GM23338 (cell line): ENCODE data around the gene REEP6. TPM values are rescaled to one million over a fixed set of nuclear protein-coding genes. Genes with fewer than 3 reads are reported as not detected.

Experiments
- CREB1 ChIP-seq: fragments of 250-450 bp; sonication (Bioruptor Pico); IDR thresholded peaks from 2 replicates; pipeline ENCODE4 v1.5.0; 2020; ENCODE audit warnings: low read depth, mild to moderate bottlenecking, moderate library complexity
- JUNB ChIP-seq: IDR thresholded peaks from one replicate; pipeline ENCODE4 v1.6.1; 2016; ENCODE audit warnings: antibody characterized with exemption; ENCODE audit not compliant: unreplicated experiment
- NANOG ChIP-seq: IDR thresholded peaks from 2 replicates; pipeline ENCODE4 v1.6.1; 2016; ENCODE audit warnings: antibody characterized with exemption, borderline replicate concordance
- STAT1 ChIP-seq: IDR thresholded peaks from one replicate; pipeline ENCODE4 v1.6.1; 2016; ENCODE audit warnings: antibody characterized with exemption; ENCODE audit not compliant: unreplicated experiment
- ZNF114 ChIP-seq: fragments of 250-450 bp; sonication (Bioruptor Pico); IDR thresholded peaks from 2 replicates; pipeline ENCODE4 v1.5.0; 2020; ENCODE audit warnings: mild to moderate bottlenecking, moderate library complexity
- ZNF331 ChIP-seq: fragments of 250-450 bp; sonication (Bioruptor Pico); IDR thresholded peaks from 2 replicates; pipeline ENCODE4 v1.5.0; 2020; ENCODE audit warnings: low read depth, mild to moderate bottlenecking, moderate library complexity
- ZNF462 ChIP-seq: fragments of 250-450 bp; sonication (Bioruptor Pico); IDR thresholded peaks from 2 replicates; pipeline ENCODE4 v1.5.0; 2020; ENCODE audit warnings: mild to moderate bottlenecking, moderate library complexity
- polyA plus RNA-seq: library from polyadenylated mRNA; unstranded; fragments of >200 nt; fragmentation: Nextera tagmentation; extraction: Ambion mirVana; gene quantifications from 2 replicates; pipeline ENCODE4 v1.2.1, GENCODE V29; 2016
- total RNA-seq: library from RNA; depleted of rRNA; stranded (reverse); fragments of >200 nt; shearing (Covaris generic); gene quantifications from 2 replicates; pipeline ENCODE4 v1.2.3, GENCODE V29; 2014
- TF ChIP-seq, protein P1 (sequence below): IDR thresholded peaks from one replicate; pipeline ENCODE4 v1.6.1; 2018; ENCODE audit warnings: antibody characterized with exemption; ENCODE audit not compliant: unreplicated experiment

The REEP6 gene
- total and polyA plus RNA-seq, 2 experiments from 2014 or later, result 15.2 to 20.0 TPM

DNA sequence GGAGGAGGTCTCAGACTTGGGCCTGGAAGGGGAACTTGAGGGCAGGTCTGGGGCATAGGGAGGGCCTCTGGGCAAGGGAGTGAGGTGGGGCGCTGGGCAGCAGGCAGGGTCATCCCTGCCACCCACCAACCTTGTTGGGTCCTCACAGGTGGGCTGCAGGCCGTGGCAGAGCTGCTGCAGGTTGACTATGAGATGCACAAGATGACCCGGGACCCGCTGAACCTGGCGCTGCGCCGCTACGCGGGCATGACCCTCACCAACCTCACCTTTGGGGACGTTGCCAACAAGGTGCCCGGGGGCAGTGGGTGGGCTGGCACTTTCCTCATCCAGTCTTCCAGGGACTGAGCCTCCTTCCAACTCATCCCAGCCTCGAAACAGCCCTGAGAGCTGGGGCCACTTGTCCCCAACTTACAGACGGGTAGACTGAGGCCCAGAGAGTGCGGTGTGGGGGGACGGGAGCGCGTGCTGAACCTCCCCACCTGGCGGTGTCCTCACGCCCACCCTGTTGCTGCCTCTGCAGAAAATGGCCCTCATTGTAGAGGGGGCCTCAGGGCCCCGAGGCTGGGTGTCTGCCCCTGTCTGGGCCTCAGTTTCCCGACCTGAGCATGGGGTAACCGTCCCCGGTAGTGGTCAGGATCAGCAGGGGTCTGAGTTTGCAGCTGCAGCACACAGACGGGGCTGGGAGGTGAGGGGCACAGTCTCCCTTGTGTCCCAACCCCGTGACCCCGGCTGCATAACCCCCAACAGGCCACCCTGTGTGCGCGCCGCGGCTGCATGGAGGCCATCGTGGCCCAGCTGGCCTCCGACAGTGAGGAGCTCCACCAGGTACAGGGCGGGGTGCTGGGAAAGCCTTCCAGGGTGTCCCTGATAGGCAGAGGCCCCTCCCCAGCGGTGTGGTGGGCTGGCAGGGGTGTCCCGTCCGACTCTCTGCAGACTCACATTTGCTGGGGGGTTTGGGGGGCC is 30.7 kb upstream of the REEP6 start (continued):
- TF ChIP-seq ZNF462 (no peak), CREB1 (no peak), STAT1 (no peak), JUNB (no peak), ZNF331 (CRISPR knock-in tag) (no peak), ZNF114 (no peak), NANOG (no peak)
- TF ChIP-seq, protein P1, sequence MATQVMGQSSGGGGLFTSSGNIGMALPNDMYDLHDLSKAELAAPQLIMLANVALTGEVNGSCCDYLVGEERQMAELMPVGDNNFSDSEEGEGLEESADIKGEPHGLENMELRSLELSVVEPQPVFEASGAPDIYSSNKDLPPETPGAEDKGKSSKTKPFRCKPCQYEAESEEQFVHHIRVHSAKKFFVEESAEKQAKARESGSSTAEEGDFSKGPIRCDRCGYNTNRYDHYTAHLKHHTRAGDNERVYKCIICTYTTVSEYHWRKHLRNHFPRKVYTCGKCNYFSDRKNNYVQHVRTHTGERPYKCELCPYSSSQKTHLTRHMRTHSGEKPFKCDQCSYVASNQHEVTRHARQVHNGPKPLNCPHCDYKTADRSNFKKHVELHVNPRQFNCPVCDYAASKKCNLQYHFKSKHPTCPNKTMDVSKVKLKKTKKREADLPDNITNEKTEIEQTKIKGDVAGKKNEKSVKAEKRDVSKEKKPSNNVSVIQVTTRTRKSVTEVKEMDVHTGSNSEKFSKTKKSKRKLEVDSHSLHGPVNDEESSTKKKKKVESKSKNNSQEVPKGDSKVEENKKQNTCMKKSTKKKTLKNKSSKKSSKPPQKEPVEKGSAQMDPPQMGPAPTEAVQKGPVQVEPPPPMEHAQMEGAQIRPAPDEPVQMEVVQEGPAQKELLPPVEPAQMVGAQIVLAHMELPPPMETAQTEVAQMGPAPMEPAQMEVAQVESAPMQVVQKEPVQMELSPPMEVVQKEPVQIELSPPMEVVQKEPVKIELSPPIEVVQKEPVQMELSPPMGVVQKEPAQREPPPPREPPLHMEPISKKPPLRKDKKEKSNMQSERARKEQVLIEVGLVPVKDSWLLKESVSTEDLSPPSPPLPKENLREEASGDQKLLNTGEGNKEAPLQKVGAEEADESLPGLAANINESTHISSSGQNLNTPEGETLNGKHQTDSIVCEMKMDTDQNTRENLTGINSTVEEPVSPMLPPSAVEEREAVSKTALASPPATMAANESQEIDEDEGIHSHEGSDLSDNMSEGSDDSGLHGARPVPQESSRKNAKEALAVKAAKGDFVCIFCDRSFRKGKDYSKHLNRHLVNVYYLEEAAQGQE, result no peak
